GM12878 (cell line): ENCODE results near the gene MED13L. TPM values are rescaled to one million over a fixed set of nuclear protein-coding genes. Genes with fewer than 3 reads are reported as not detected.

ENCODE experiments used
- ATAC-seq: fragments of 200-7000 bp; cut with Tn5 transposase; 3 replicates; pipeline ENCODE4 v1.9.1; 2020; ENCODE audit warnings: mild to moderate bottlenecking, moderate library complexity
- BruUV-seq: library from RNA; stranded (reverse); fragments of 400-500 nt; replicated peaks from 2 replicates; lab custom pipeline; 2021; lab: Mats Ljungman, UMichigan
- CTCF ChIA-PET: fragments of 300-600 bp; sonication (Branson Sonifier 250); formaldehyde crosslinking; extraction: SDS; loops from one replicate; lab custom pipeline; 2021; ENCODE audit warnings: inconsistent platforms; lab: Yijun Ruan, JAX
- POLR2A ChIA-PET: fragments of 350-600 bp; formaldehyde crosslinking; extraction: SDS; loops from one replicate; lab custom pipeline; 2021; ENCODE audit warnings: inconsistent platforms; lab: Charles Lee
- RAD21 ChIA-PET: fragments of 300-600 bp; sonication (Branson Sonifier 250); formaldehyde crosslinking; loops from one replicate; lab custom pipeline; 2023; ENCODE audit warnings: antibody characterized with exemption; ENCODE audit not compliant: unreplicated experiment; lab: Charles Lee
- SMC1A ChIA-PET: fragments of 300-600 bp; sonication (Branson Sonifier 250); formaldehyde crosslinking; loops from one replicate; lab custom pipeline; 2023; ENCODE audit not compliant: unreplicated experiment, uncharacterized antibody; lab: Charles Lee
- DNase-seq: peaks from one replicate; pipeline ENCODE4 v3.0.0-alpha.2; 2011; ENCODE audit warnings: low read depth, low spot score
- FAIRE-seq: peaks from 3 replicates; lab custom pipeline; 2011; peaks lifted over from hg19 to GRCh38; lab: Jason Lieb, UNC
- H2AFZ ChIP-seq: 2 replicates; pipeline ENCODE4 v1.6.0; 2011; ENCODE audit warnings: low read depth, low read length, control low read depth; ENCODE audit not compliant: control insufficient read depth
- H3K27ac ChIP-seq: 2 replicates; pipeline ENCODE4 v1.5.1; 2011; ENCODE audit warnings: control low read depth; ENCODE audit not compliant: control insufficient read depth, insufficient read depth
- H3K27me3 ChIP-seq, 2 experiments: replicated peaks in 1 of 2; 2 replicates each; pipeline versions ENCODE4 v1.6.0 to v1.6.1; 2011; ENCODE audit warnings: low read length in 1 of 2; ENCODE audit not compliant: control insufficient read depth in 2 of 2, insufficient read depth in 2 of 2
- H3K36me3 ChIP-seq, 2 experiments: 2 replicates each; pipeline ENCODE4 v1.5.1; 2011; ENCODE audit warnings: low read length in 1 of 2; ENCODE audit not compliant: control insufficient read depth in 2 of 2, insufficient read depth in 2 of 2
- H3K4me1 ChIP-seq: 2 replicates; pipeline ENCODE4 v1.6.1; 2011; ENCODE audit warnings: mild to moderate bottlenecking, low read length, moderate library complexity, mixed read lengths; ENCODE audit not compliant: control insufficient read depth, insufficient read depth
- H3K4me2 ChIP-seq: 2 replicates; pipeline ENCODE4 v1.6.0; 2011; ENCODE audit warnings: control low read depth; ENCODE audit not compliant: control insufficient read depth, insufficient read depth
- H3K4me3 ChIP-seq: fragments of 200-600 bp; sonication (generic); 2 replicates; pipeline ENCODE4 v1.5.1; 2016
- H3K79me2 ChIP-seq: 2 replicates; pipeline ENCODE4 v1.6.0; 2011; ENCODE audit warnings: low read length; ENCODE audit not compliant: control insufficient read depth, insufficient read depth
- H3K9ac ChIP-seq: 2 replicates; pipeline ENCODE4 v1.8.0; 2011; ENCODE audit warnings: low read length, control low read depth, mixed read lengths; ENCODE audit not compliant: control insufficient read depth, insufficient read depth
- H3K9me3 ChIP-seq: replicated peaks from 3 replicates; pipeline ENCODE4 v1.5.1; 2011; ENCODE audit warnings: mild to moderate bottlenecking, low read length; ENCODE audit not compliant: control insufficient read depth, insufficient read depth
- H4K20me1 ChIP-seq: 2 replicates; pipeline ENCODE4 v1.6.0; 2011; ENCODE audit not compliant: control insufficient read depth, insufficient read depth
- BACH1 ChIP-seq: fragments of 450-650 bp; IDR thresholded peaks from 2 replicates; pipeline ENCODE4 v1.6.1; 2017; ENCODE audit warnings: mild to moderate bottlenecking, borderline replicate concordance
- BHLHE40 ChIP-seq, 2 experiments: fragments of 450-650 bp in 1 of 2; IDR thresholded peaks; 2 replicates each; pipeline ENCODE4 v1.6.1; 2011 to 2017; ENCODE audit warnings: low read depth in 2 of 2, borderline replicate concordance in 1 of 2, improper control_type of control experiment in 1 of 2, low read length in 1 of 2, mild to moderate bottlenecking in 1 of 2
- BMI1 ChIP-seq: fragments of 450-650 bp; IDR thresholded peaks from 2 replicates; pipeline ENCODE4 v1.6.1; 2016; ENCODE audit warnings: mild to moderate bottlenecking, moderate library complexity, borderline replicate concordance
- CBX5 ChIP-seq: sonication (generic); IDR thresholded peaks from 2 replicates; pipeline ENCODE4 v1.6.1; 2016; ENCODE audit warnings: low read depth, moderate library complexity, mild to moderate bottlenecking, inconsistent platforms
- MLLT1 ChIP-seq: fragments of 450-650 bp; IDR thresholded peaks from 2 replicates; pipeline ENCODE4 v1.6.1; 2016; ENCODE audit warnings: mild to moderate bottlenecking
- MTA2 ChIP-seq: fragments of 450-650 bp; IDR thresholded peaks from 2 replicates; pipeline ENCODE4 v1.6.1; 2016; ENCODE audit warnings: low read depth, mild to moderate bottlenecking, moderate library complexity
- PAX5 ChIP-seq: IDR thresholded peaks from 2 replicates; pipeline ENCODE4 v1.6.1; 2011; ENCODE audit warnings: low read depth, low read length, borderline replicate concordance
- SKIL ChIP-seq: fragments of 450-650 bp; IDR thresholded peaks from 2 replicates; pipeline ENCODE4 v1.6.1; 2017; ENCODE audit warnings: mild to moderate bottlenecking, low read depth, inconsistent platforms; ENCODE audit not compliant: poor library complexity, severe bottlenecking
- SMARCA5 ChIP-seq: fragments of 450-650 bp; IDR thresholded peaks from 2 replicates; pipeline ENCODE4 v1.6.1; 2017; ENCODE audit warnings: mild to moderate bottlenecking
- SPI1 ChIP-seq: IDR thresholded peaks from 2 replicates; pipeline ENCODE4 v1.6.1; 2011; ENCODE audit warnings: low read depth, mild to moderate bottlenecking, low read length, moderate library complexity, borderline replicate concordance; ENCODE audit not compliant: insufficient read depth
- SREBF2 ChIP-seq: IDR thresholded peaks from 2 replicates; pipeline ENCODE4 v1.6.1; 2012; ENCODE audit warnings: mild to moderate bottlenecking, low read length
- TCF12 ChIP-seq: IDR thresholded peaks from 2 replicates; pipeline ENCODE4 v1.6.1; 2011; ENCODE audit warnings: low read depth, mild to moderate bottlenecking, low read length
- TCF7 ChIP-seq: IDR thresholded peaks from 2 replicates; pipeline ENCODE4 v1.6.1; 2014; ENCODE audit warnings: antibody characterized with exemption, borderline replicate concordance
- ZBTB33 ChIP-seq: fragments of 450-650 bp; IDR thresholded peaks from 2 replicates; pipeline ENCODE4 v1.6.1; 2017; ENCODE audit warnings: mild to moderate bottlenecking
- ZZZ3 ChIP-seq: IDR thresholded peaks from 2 replicates; pipeline ENCODE4 v1.6.1; 2011; ENCODE audit warnings: low read depth; ENCODE audit not compliant: control insufficient read depth, insufficient read length
- WGBS: methylation state at CpG from one replicate; pipeline ENCODE4 v1.1.6; 2016; ENCODE audit warnings: low lambda C conversion rate; ENCODE audit not compliant: insufficient replicate concordance, insufficient coverage; ENCODE audit errors: missing lambda C conversion rate; 5-methylcytosine and 5-hydroxymethylcytosine counted together
- in situ Hi-C: fragments of 300-500 bp; cut with MboI; formaldehyde crosslinking; loops from 9 replicates; pipeline ENCODE4 v1.14.3; 2018; ENCODE audit warnings: mixed read lengths
- intact Hi-C: fragments of 100-400 bp; cut with micrococcal nuclease; formaldehyde crosslinking; loops from one replicate; pipeline ENCODE4 v1.14.2; 2022; ENCODE audit not compliant: unreplicated experiment
- polyA plus RNA-seq, 11 experiments: library from polyadenylated mRNA; depleted of rRNA in 4 of 11; unstranded in 6 of 11; stranded (reverse) in 5 of 11; fragments of >200 nt; fragmentation: Nextera tagmentation in 4 of 11; fragmentation: Illumina TruSeq in 1 of 11; extraction: Ambion mirVana in 4 of 11; extraction: Trizol in 1 of 11; gene quantifications; 1 replicate in 1 of 11; 2 replicates in 10 of 11; pipeline versions ENCODE4 v1.2.1 to v1.2.3, GENCODE V29; 2011 to 2016; ENCODE audit warnings: inconsistent platforms in 2 of 11, missing spikeins in 2 of 11, low read depth in 1 of 11
- total RNA-seq, 4 experiments: library from RNA; depleted of rRNA in 3 of 4; stranded (reverse); fragments of >200 nt in 3 of 4; fragmentation: Illumina TruSeq in 1 of 4; extraction: Trizol in 1 of 4; gene quantifications; 2 replicates each; pipeline versions ENCODE4 v1.2.1 to v1.2.3, GENCODE V29; 2013 to 2021

MED13L gene
- total and polyA plus RNA-seq, 10 of the 15 experiments (the other 5 are each of a cell fraction or from before 2014, with no cell fraction given), result 3.7 to 30.1 (median 9.1) TPM

- ATAC-seq (no peak), DNase-seq (no peak), FAIRE-seq (no peak)
- no peak overlapping the region for H3K27ac ChIP-seq
- intact Hi-C loops, result no loop called here
- RAD21 ChIA-PET, result no interaction called here
- H4K20me1 ChIP-seq, result no peaks in the 10 kb centered on the region
- no TSS peak for BruUV-seq
- H3K36me3 ChIP-seq, result no peaks in the 10 kb centered on the region
- no peak overlapping the region for H3K4me2 ChIP-seq
- H3K4me3 ChIP-seq, result no peak overlapping the region
- H3K79me2 ChIP-seq, result peaks cover 5% of the 10 kb centered on the region; the same call in 1 of the 2 replicates
- in situ Hi-C loops, result no loop called here
- no peaks in the 10 kb centered on the region; the same call in 2 of the 3 replicates for H3K9me3 ChIP-seq
- CTCF ChIA-PET, result no interaction called here
- WGBS, result 87% methylated on average over 5 of the region's 5 CpGs
- no peaks in the 10 kb centered on the region for H3K4me1 ChIP-seq
- H3K27me3 ChIP-seq, result no peaks in the 10 kb centered on the region
- no peak overlapping the region for H2AFZ ChIP-seq
- TF ChIP-seq MLLT1, result no peak
- no peak for TF ChIP-seq SPI1
- TF ChIP-seq BMI1, result no peak
- TF ChIP-seq MTA2, result no peak
- TF ChIP-seq BACH1, result no peak
- no peak for TF ChIP-seq PAX5
- TF ChIP-seq BHLHE40 (IDR thresholded peaks at IDR 0.05; ENCODE audit: borderline replicate concordance in 1 of 2, low read depth in 2 of 2, low read length in 1 of 2), result no peak
- TF ChIP-seq ZBTB33, result no peak
- TF ChIP-seq TCF7, result no peak
- no peak for TF ChIP-seq SREBF2
- no peak for TF ChIP-seq CBX5
- no peak for TF ChIP-seq ZZZ3
- no peak for TF ChIP-seq TCF12
- TF ChIP-seq SMARCA5, result no peak
- TF ChIP-seq SKIL, result no peak
- POLR2A ChIA-PET, result no interaction called here
- SMC1A ChIA-PET, result no interaction called here
- no peak overlapping the region for H3K9ac ChIP-seq
Observed at GRCh38 chr12:116166306-116166705, 111.2 kb downstream of the MED13L start.
